AG10803 (cell line): ENCODE results near the gene CEP170.

Experiments used
- DNase-seq: peaks from one replicate; pipeline ENCODE4 v3.0.0; 2010; ENCODE audit warnings: low read depth
- H3K4me3 ChIP-seq: 2 replicates; pipeline ENCODE4 v1.5.1; 2011; ENCODE audit warnings: mild to moderate bottlenecking, low read length, control low read depth
- CTCF ChIP-seq: conservative IDR thresholded peaks from 2 replicates; pipeline ENCODE4 v1.5.1; 2011; ENCODE audit warnings: mild to moderate bottlenecking, low read length, control low read depth, inconsistent platforms

CEP170 gene

GRCh38 chr1:243268751-243269460 lies 13.8 kb upstream of the CEP170 start:
- TF ChIP-seq CTCF = no peak
- DNase-seq = no peak
- H3K4me3 ChIP-seq = no peak overlapping the region

GRCh38 chr1:243267914-243268653 lies 13.0 kb upstream of the CEP170 start:
- peak; percentile 87 for DNase-seq
- TF ChIP-seq CTCF = no peak
- H3K4me3 ChIP-seq = no peak overlapping the region

- no peak overlapping the region for H3K4me3 ChIP-seq
- DNase-seq = no peak
- TF ChIP-seq CTCF = no peak
Observed at GRCh38 chr1:243267471-243267880, 12.4 kb upstream of the CEP170 start.

GRCh38 chr1:243266231-243266630 lies 11.2 kb upstream of the CEP170 start:
- no peak for TF ChIP-seq CTCF
- no peak for DNase-seq
- H3K4me3 ChIP-seq = no peak overlapping the region

- no peak overlapping the region for H3K4me3 ChIP-seq
- no peak for TF ChIP-seq CTCF
- DNase-seq = peak; percentile 82
Observed at GRCh38 chr1:243264717-243265116, 9.6 kb upstream of the CEP170 start.

GRCh38 chr1:243261390-243261789 lies 6.3 kb upstream of the CEP170 start:
- no peak for TF ChIP-seq CTCF
- DNase-seq = peak; percentile 61
- H3K4me3 ChIP-seq = no peak overlapping the region

- no peak for TF ChIP-seq CTCF
- DNase-seq = no peak
- H3K4me3 ChIP-seq = no peak overlapping the region
Observed at GRCh38 chr1:243260221-243260880, 5.3 kb upstream of the CEP170 start.
